GM21367 (cell line): ENCODE measurements around the gene SLC10A3.

ENCODE experiments used
- ATAC-seq: cut with Tn5 transposase; IDR thresholded peaks from one replicate; pipeline ENCODE4 v1.9.1; 2021; ENCODE audit not compliant: unreplicated experiment

The SLC10A3 gene

GRCh38 chrX:154490414-154491083 lies at the start of gene SLC10A3:
Gene SLC10A3, minus strand, starts transcription at chrX:154490629. Its CDS starts 1,689 bp downstream, at chrX:154488940.
- peak; percentile 69 for ATAC-seq

DNA sequence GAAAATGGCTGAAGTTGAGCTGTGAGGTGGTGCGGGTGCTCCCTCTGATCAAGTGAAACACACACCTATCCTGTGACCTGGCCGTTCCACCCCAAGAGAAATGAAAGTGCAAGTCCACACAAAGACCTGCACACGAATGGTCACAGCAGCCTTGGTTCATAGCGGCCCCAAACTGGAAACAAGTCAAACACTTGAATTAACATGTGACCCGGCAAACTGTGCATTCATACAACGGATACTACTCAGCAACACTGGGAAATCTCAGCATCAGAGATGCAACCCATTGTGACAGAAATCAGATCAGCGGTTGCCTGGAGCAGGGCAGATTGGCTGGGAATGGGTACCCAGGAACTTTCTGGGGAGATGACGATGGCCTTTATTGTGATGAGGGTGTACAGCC lies 48.6 kb upstream of the SLC10A3 start:
- no peak for ATAC-seq

DNA sequence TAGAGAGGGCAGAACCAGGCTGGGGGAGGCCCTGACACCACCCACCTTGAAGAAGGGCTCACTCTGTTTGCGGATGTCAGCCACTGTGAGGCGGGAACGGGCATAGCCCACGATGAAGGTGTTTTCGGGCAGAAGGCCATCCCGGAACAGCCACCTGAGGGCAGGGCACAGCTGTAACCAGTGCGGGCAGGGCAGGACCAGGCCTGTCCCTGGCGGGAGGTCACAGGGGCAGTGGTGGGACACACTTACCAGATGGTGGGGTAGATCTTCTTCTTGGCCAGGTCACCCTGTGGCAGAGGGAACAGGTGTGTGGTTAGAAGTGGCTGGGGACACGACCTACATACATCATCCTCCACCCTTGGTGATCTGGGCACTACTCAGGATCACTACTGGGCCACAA lies 45.5 kb upstream of the SLC10A3 start:
- no peak for ATAC-seq

GRCh38 chrX:154534526-154535322 lies 44.3 kb upstream of the SLC10A3 start:
- ATAC-seq = peak; percentile 89

DNA sequence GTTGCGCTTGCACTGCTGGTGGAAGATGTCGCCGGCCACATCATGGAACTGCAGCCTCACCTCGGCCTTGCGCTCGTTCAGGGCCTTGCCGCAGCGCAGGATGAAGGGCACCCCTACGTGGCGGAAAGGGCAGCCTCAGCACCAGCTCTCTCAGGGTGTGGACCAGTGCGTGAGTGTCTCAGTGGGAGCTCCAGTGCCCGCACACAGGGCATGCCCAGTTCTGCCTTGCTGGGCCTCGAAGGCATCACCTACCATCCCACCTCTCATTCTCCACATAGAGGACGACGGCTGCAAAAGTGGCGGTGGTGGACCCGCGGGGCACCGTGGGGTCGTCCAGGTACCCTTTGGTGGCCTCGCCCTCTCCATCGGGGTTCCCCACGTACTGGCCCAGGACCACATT lies 42.3 kb upstream of the SLC10A3 start:
- ATAC-seq = no peak

DNA sequence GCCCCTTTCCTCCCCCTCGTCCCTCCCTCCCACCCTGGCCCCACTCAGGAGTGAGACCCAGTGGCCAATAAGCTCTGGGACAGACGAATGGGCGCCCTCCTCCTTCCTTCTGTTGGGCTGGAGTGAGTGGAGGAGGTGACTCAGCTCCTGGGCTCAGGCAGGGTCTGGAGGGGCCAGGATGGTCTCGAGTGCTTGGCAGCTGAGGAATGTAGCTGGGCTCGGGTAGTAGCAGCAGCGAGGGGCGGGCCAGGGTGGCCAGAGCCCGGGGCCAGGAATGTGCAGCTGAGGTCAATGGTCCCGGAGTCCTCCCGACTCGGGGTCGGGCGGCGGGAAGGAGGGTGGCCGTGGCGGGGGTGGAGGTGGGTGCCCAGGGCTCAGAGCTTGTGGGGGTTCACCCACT lies 41.2 kb upstream of the SLC10A3 start:
- no peak for ATAC-seq

DNA sequence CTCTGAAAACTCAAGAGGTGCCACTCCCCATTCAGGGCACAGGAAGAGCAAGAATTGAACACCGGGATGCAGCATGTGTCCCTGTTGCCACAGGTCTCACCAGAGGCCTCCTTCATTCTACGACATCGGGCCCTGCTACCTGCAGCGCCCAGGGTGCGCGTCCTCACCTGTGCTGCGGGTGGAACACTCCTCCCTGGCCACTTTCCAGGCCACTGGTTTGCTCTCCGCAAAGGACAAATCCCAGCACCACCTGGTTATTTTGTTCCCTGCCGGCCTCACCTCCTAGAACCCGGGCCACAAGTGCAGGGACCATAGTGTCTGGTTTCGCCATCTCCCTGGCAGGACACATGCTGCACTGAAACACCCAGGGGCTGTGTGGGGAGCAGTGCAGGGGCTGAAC lies 39.9 kb upstream of the SLC10A3 start:
- no peak for ATAC-seq

DNA sequence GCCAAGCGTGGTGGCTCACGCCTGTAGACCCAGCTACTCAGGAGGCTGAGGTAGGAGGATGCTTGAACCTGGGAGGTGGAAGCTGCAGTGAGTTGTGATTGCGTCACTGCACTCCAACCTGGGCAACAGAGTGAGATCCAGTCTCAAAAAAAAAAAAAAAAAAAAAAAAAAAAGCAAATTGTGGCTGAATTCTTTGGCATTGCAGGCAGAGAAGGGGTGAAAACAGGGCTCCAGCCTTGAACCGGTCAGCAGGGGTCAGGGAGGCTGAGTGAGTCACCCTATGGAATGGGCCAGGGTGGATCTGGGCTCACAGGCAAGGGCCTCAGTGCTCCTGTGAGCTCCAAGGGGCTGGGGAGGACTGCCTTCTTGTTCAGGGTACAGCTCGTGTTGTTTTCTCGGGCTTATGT lies 38.8 kb upstream of the SLC10A3 start:
- no peak for ATAC-seq

DNA sequence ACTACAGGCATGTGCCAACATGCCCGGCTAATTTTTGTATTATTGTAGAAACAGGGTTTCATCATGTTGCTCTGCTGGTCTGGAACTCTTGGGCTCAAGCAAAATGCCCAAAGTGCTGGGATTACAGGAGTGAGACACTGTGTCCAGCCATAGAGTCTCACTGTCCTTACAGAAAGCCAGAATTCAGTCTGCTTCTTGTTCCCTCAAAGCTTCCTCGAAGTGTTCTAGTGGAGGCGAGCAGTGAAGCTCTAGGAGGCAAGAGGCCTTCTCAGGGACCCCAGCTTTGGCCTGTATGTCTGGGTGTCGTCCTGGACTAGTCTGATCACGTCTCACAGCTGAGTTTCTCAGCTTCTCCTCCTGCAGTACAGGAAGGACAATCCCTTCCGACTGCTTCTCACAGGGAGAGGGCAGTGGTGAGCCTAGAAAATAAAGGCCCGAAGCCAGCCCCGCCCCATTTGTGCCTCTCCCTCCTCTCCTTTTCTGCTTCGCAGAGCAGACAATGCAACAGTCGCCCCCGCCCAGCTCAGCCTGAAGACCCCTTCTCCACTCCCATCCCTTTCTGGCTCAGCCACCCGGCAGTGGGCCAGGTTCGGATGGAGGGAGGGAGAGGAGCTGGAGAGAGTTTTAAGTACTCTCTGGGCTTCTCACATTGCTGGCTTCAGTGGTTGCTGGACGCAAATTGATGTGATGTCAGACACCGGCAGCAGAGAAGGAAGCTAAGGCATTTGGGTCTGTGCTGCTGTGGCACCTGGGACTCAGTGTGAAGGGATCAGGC lies 36.7 kb upstream of the SLC10A3 start:
- peak; percentile 67 for ATAC-seq

- no peak for ATAC-seq
Observed at GRCh38 chrX:154525606-154526490, 35.4 kb upstream of the SLC10A3 start.

GRCh38 chrX:154519389-154519788 lies 29.0 kb upstream of the SLC10A3 start:
- no peak for ATAC-seq

- no peak for ATAC-seq
Observed at GRCh38 chrX:154517101-154517781, 26.8 kb upstream of the SLC10A3 start.

- no peak for ATAC-seq
Observed at GRCh38 chrX:154516656-154517100, 26.2 kb upstream of the SLC10A3 start.

- ATAC-seq = peak; percentile 94
Observed at GRCh38 chrX:154515966-154516655, 25.7 kb upstream of the SLC10A3 start, which contains the start of gene FAM3A. Gene FAM3A, minus strand, starts transcription at chrX:154516232. Its CDS starts 460 bp downstream, at chrX:154515772.

DNA sequence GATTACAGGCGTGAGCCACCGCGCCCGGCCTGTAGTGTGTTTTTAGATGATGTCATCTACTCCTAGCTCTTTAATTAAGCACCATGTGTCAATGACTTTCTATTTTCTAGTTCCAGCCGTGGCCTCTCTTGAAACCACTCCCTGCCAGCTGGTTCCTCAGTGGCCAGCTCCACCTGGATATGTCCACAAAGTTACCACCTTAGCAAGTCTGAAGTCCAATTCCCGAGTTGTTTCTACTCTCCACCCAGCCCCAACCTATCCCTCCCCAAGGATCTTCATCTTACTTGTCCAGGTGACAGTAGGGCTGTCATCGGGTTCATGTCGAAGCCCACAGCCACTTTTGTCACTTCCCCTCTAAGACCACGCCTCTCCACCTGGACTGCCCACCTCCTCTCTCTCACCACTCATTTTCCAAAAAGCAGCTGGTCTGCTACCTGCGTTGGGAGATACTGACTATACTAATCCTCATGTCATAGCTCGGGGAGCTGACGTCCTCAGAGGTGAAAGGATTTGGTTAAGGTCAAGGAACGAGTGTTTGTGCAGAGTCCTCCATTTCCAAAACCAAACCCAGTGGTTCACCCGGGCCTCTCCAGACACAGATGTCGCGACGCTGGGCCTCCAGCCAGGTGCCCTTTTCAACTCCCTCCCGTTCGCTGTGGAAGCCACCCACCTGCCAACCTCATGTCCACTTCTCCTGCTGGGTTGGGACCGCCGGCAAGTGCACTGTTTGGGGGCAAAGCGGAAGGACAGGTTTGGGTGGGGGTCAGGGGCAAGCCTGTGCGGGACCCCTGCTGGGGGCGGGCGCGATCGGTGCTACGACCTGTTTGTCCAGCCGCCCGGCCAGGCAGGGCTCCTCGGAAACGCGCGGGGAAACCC lies 24.9 kb upstream of the SLC10A3 start:
- ATAC-seq = no peak

DNA sequence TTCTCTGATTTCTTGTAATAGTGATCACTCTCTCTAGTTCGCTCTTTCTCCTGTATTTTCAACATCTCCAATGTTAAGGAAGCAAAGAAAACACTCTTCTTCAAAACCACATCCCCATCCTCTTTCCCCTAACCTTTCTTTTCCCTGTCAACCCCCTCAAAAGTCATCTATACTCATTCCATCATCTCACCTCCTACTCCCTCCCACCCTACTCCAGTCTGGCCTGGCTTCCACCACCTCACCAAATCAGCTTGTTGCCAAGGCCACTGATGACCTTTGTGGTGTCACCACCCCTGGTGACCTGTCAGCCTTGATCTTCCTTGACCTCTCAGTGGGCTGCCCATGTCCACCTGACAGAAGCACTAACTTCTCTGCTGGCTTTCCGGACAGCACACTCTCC lies 23.3 kb upstream of the SLC10A3 start:
- ATAC-seq = no peak

- no peak for ATAC-seq
Observed at GRCh38 chrX:154512879-154513553, 22.6 kb upstream of the SLC10A3 start.

DNA sequence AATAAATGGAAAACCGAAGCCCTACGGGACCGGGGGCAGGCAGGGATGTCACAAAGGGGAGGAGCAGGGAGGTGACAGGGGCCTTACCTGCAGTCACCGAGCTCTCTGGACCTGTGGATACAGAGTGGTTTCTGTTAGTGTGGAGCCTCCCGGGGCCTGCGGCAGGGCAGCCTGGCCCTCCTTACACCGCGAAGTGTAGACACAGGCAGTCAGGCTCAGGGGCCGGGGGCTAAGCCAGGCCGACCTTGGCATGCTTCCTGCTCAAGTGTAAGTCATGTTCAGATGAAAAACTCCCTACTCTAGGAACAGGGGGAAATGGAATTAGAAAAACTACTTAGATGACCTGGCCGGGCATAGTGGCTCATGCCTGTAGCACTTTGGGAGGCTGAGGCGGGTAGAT lies 21.3 kb upstream of the SLC10A3 start:
- ATAC-seq = no peak
